Esophagus muscularis mucosa (tissue), 4 donors: ENCODE results near the gene ZNF831.

Source experiments
- CTCF ChIP-seq, 3 experiments: fragments of 200-600 bp in 2 of 3; fragments of 450-650 bp in 1 of 3; sonication (generic) in 2 of 3; IDR thresholded peaks; one replicate each; pipeline ENCODE4 v1.5.1; 2017 to 2019; ENCODE audit warnings: antibody characterized with exemption in 3 of 3, mild to moderate bottlenecking in 2 of 3, moderate library complexity in 1 of 3
- EP300 ChIP-seq: sonication (generic); formaldehyde crosslinking; IDR thresholded peaks from one replicate; pipeline ENCODE4 v1.6.1; 2017; ENCODE audit warnings: antibody characterized with exemption
- POLR2A ChIP-seq: fragments of 450-650 bp; IDR thresholded peaks from one replicate; pipeline ENCODE4 v1.6.1; 2017; ENCODE audit warnings: antibody characterized with exemption, moderate library complexity, mild to moderate bottlenecking, low read depth

GRCh38 chr20:59160389-59161115 is 3.1 kb upstream of the ZNF831 start:
- TF ChIP-seq CTCF (IDR thresholded peaks at IDR 0.05) (no peak), POLR2A (no peak), EP300 (no peak)
